Measurements from ENCODE around the gene UBE2J2. TPM values are rescaled to one million over a fixed set of nuclear protein-coding genes. Genes with fewer than 3 reads are reported as not detected.

UBE2J2 gene
- total RNA-seq, 1 donor, result 51.4 TPM

DNA sequence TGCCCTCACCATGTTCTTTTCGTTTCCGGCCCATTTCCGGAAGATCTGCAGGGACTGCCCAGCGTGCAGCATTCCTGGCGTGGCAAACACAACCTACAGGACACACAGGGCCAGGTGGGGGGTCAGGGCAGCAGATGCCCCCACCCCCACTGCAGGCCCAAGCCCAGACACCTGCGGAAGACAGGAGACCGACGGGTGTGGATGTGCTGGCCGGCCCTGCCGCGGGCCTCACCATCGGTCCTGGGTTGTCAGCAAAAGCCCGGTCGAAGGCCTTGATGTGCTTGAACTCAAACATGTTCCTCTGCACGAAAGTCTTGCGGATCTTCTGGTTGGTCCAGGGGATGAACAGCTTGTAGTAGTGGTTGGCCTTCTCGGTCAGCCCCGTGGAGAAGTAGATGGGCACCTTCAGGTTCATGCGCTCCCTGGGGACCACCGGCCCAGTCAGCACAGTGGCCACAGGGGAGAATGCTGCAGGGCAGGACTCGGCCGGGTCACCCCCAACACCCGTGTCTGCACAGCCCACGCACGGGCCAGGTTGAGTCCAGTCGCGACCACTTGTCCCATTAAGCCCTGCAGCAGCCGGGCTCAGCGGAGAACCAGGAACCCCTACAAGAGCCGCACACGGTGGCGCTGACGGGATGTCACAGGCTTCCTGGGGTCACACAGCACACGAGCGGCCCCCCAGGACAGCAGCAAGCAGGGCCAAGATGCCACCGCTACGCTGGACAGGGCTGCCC, 40.0 kb upstream of the UBE2J2 start:
- H3K4me3 ChIP-seq (ENCODE audit: low read depth, low read length), result no peak overlapping the region
- TF ChIP-seq, protein P1, sequence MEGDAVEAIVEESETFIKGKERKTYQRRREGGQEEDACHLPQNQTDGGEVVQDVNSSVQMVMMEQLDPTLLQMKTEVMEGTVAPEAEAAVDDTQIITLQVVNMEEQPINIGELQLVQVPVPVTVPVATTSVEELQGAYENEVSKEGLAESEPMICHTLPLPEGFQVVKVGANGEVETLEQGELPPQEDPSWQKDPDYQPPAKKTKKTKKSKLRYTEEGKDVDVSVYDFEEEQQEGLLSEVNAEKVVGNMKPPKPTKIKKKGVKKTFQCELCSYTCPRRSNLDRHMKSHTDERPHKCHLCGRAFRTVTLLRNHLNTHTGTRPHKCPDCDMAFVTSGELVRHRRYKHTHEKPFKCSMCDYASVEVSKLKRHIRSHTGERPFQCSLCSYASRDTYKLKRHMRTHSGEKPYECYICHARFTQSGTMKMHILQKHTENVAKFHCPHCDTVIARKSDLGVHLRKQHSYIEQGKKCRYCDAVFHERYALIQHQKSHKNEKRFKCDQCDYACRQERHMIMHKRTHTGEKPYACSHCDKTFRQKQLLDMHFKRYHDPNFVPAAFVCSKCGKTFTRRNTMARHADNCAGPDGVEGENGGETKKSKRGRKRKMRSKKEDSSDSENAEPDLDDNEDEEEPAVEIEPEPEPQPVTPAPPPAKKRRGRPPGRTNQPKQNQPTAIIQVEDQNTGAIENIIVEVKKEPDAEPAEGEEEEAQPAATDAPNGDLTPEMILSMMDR (IDR thresholded peaks at IDR 0.05; ENCODE audit: insufficient read depth, low read depth, low read length), result no peak
- no peak for DNase-seq (ENCODE audit: low read depth)

GRCh38 chr1:1312450-1313314, 39.0 kb upstream of the UBE2J2 start:
- no peak overlapping the region for H3K4me3 ChIP-seq (ENCODE audit: low read depth, low read length)
- DNase-seq (ENCODE audit: low read depth), result no peak
- TF ChIP-seq, protein P1 (IDR thresholded peaks at IDR 0.05; ENCODE audit: insufficient read depth, low read depth, low read length), result no peak

- TF ChIP-seq, protein P1 (IDR thresholded peaks at IDR 0.05; ENCODE audit: insufficient read depth, low read depth, low read length), result no peak
- H3K4me3 ChIP-seq (ENCODE audit: low read depth, low read length), result no peak overlapping the region
- no peak for DNase-seq (ENCODE audit: low read depth)
These were observed 37.8 kb upstream of the UBE2J2 start for GRCh38 chr1:1311107-1312104.

DNA sequence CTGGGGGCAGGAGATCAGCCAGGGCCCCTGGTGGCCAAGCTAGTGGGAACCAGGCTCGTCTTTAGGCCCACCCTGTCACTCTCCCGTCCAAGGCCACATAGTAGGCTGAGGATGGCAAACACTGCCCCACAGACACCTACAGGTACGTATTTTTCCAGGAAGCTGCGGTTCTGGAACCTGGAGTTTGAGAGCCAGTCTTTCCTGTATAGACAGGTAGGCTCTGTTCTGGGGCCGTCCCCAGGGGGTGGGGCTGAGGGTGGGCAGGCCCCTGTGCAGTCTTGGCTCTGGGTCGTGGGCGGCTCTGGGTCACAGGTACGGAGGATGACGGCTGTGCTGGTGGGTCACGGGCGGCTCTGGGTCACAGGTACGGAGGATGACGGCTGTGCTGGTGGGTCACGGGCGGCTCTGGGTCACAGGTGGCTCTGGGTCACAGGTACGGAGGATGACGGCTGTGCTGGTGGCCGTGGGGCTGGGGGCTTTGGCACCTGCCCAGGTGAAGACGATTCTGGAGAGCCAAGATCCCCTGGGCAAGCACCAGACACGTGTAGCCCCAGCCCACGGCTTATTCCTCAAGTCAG, 36.9 kb upstream of the UBE2J2 start:
- DNase-seq (ENCODE audit: low read depth), result no peak
- no peak overlapping the region for H3K4me3 ChIP-seq (ENCODE audit: low read depth, low read length)
- TF ChIP-seq, protein P1 (IDR thresholded peaks at IDR 0.05; ENCODE audit: insufficient read depth, low read depth, low read length), result no peak

GRCh38 chr1:1310109-1310385, 36.4 kb upstream of the UBE2J2 start:
- TF ChIP-seq, protein P1 (IDR thresholded peaks at IDR 0.05; ENCODE audit: insufficient read depth, low read depth, low read length), result no peak
- no peak overlapping the region for H3K4me3 ChIP-seq (ENCODE audit: low read depth, low read length)
- DNase-seq (ENCODE audit: low read depth), result no peak
